ENCODE results near the gene ARHGEF16. TPM values are rescaled to one million over a fixed set of nuclear protein-coding genes. Genes with fewer than 3 reads are reported as not detected.

The ARHGEF16 gene
- total RNA-seq, 2 donors from 2014 or later: 47.7 to 64.7 TPM

- DNase-seq: no peak
- Histone ChIP-seq H3K9ac (ENCODE audit: extremely low read depth, low read length, poor library complexity, severe bottlenecking) (no peak overlapping the region), H3K36me3 (ENCODE audit: control insufficient read depth, insufficient read depth, low read length) (no peaks in the 10 kb centered on the region), H3K27ac (ENCODE audit: low read depth, low read length) (peak overlapping the region; percentile 78), H3K4me1 (ENCODE audit: control insufficient read depth, insufficient read depth, low read length) (no peaks in the 10 kb centered on the region), H3K4me3 (ENCODE audit: low read length) (no peak overlapping the region), H3K9me3 (ENCODE audit: control insufficient read depth, low read length) (no peaks in the 10 kb centered on the region), H3K27me3 (ENCODE audit: control insufficient read depth, insufficient read depth, low read length, poor library complexity, severe bottlenecking) (no peaks in the 10 kb centered on the region)
- TF ChIP-seq CTCF (conservative IDR thresholded peaks at IDR 0.05): no peak
- H3K36me3 Mint-ChIP-seq (ENCODE audit: low read depth): no peaks in the 10 kb centered on the region
- H3K27me3 Mint-ChIP-seq (ENCODE audit: insufficient read depth): no peaks in the 10 kb centered on the region
- H3K4me1 Mint-ChIP-seq: peaks cover 13% of the 10 kb centered on the region
- H3K9me3 Mint-ChIP-seq: no peaks in the 10 kb centered on the region
- no peak overlapping the region for H3K4me3 Mint-ChIP-seq
- WGBS, 2 experiments (ENCODE audit: insufficient coverage in 1 of 2, insufficient read length in 1 of 2): 91 to 94% methylated on average over 8 of the region's 8 CpGs
- H3K27ac Mint-ChIP-seq: no peak overlapping the region
Measured at GRCh38 chr1:3441880-3442279, 12.6 kb upstream of the ARHGEF16 start.

- H3K36me3 ChIP-seq (ENCODE audit: control insufficient read depth, insufficient read depth, low read length): no peaks in the 10 kb centered on the region
- Mint-ChIP-seq H3K4me1 (peaks cover 13% of the 10 kb centered on the region), H3K9me3 (no peaks in the 10 kb centered on the region), H3K36me3 (ENCODE audit: low read depth) (no peaks in the 10 kb centered on the region), H3K27ac (no peak overlapping the region), H3K4me3 (no peak overlapping the region), H3K27me3 (ENCODE audit: insufficient read depth) (no peaks in the 10 kb centered on the region)
- WGBS, 2 experiments (ENCODE audit: insufficient coverage in 1 of 2, insufficient read length in 1 of 2): 84 to 86% methylated on average over 11 to 13 of the region's 13 CpGs
- H3K27me3 ChIP-seq (ENCODE audit: control insufficient read depth, insufficient read depth, low read length, poor library complexity, severe bottlenecking): no peaks in the 10 kb centered on the region
- TF ChIP-seq CTCF (conservative IDR thresholded peaks at IDR 0.05): no peak
- no peak overlapping the region for H3K27ac ChIP-seq (ENCODE audit: low read depth, low read length)
- H3K9me3 ChIP-seq (ENCODE audit: control insufficient read depth, low read length): no peaks in the 10 kb centered on the region
- H3K9ac ChIP-seq (ENCODE audit: extremely low read depth, low read length, poor library complexity, severe bottlenecking): no peak overlapping the region
- no peaks in the 10 kb centered on the region for H3K4me1 ChIP-seq (ENCODE audit: control insufficient read depth, insufficient read depth, low read length)
- no peak overlapping the region for H3K4me3 ChIP-seq (ENCODE audit: low read length)
- DNase-seq: no peak
Measured at GRCh38 chr1:3442331-3442730, 12.1 kb upstream of the ARHGEF16 start.

- Histone ChIP-seq H3K27ac (ENCODE audit: low read depth, low read length) (no peak overlapping the region), H3K27me3 (ENCODE audit: control insufficient read depth, insufficient read depth, low read length, poor library complexity, severe bottlenecking) (no peaks in the 10 kb centered on the region), H3K9me3 (ENCODE audit: control insufficient read depth, low read length) (no peaks in the 10 kb centered on the region), H3K36me3 (ENCODE audit: control insufficient read depth, insufficient read depth, low read length) (no peaks in the 10 kb centered on the region), H3K9ac (ENCODE audit: extremely low read depth, low read length, poor library complexity, severe bottlenecking) (no peak overlapping the region), H3K4me1 (ENCODE audit: control insufficient read depth, insufficient read depth, low read length) (no peaks in the 10 kb centered on the region), H3K4me3 (ENCODE audit: low read length) (no peak overlapping the region)
- H3K4me1 Mint-ChIP-seq: peaks cover 13% of the 10 kb centered on the region
- H3K9me3 Mint-ChIP-seq: no peaks in the 10 kb centered on the region
- no peak overlapping the region for H3K27ac Mint-ChIP-seq
- WGBS, 2 experiments (ENCODE audit: insufficient coverage in 1 of 2, insufficient read length in 1 of 2): 91 to 100% methylated on average over 8 to 12 of the region's 12 CpGs
- no peak for TF ChIP-seq CTCF (conservative IDR thresholded peaks at IDR 0.05)
- no peak overlapping the region for H3K4me3 Mint-ChIP-seq
- DNase-seq: no peak
- H3K27me3 Mint-ChIP-seq (ENCODE audit: insufficient read depth): no peaks in the 10 kb centered on the region
- no peaks in the 10 kb centered on the region for H3K36me3 Mint-ChIP-seq (ENCODE audit: low read depth)
Measured at GRCh38 chr1:3442901-3443300, 11.6 kb upstream of the ARHGEF16 start.

Data from endodermal cell (in vitro differentiated cells).